GM10847 (cell line): ENCODE results near the gene F11R.

Source experiments
- POLR2A ChIP-seq: IDR thresholded peaks from 2 replicates; pipeline ENCODE4 v1.6.1; 2011; ENCODE audit not compliant: insufficient read length; ENCODE audit errors: extremely low read depth

The F11R gene

GRCh38 chr1:161045736-161046604, 25.0 kb upstream of the F11R start, which contains the start of gene USF1:
Gene USF1 (minus strand): TSS chr1:161045977. CDS start chr1:161043275, 2,702 bp downstream.
- peak; percentile 57 for TF ChIP-seq POLR2A

GRCh38 chr1:161044908-161045735, 24.2 kb upstream of the F11R start:
- TF ChIP-seq POLR2A: peak; percentile 26

GRCh38 chr1:161044535-161044907, 23.6 kb upstream of the F11R start:
- TF ChIP-seq POLR2A: no peak

GRCh38 chr1:161039546-161039945, 18.6 kb upstream of the F11R start:
- TF ChIP-seq POLR2A: no peak

- no peak for TF ChIP-seq POLR2A
Observed at GRCh38 chr1:161039154-161039545, 18.2 kb upstream of the F11R start.

GRCh38 chr1:161038523-161039153, 17.7 kb upstream of the F11R start, which contains the start of gene TSTD1:
Gene TSTD1 (minus strand): TSS chr1:161038964. CDS start chr1:161038889, 75 bp downstream.
- TF ChIP-seq POLR2A: peak; percentile 77

GRCh38 chr1:161037661-161038522, 16.9 kb upstream of the F11R start:
- TF ChIP-seq POLR2A: no peak

GRCh38 chr1:161033751-161034150, 12.8 kb upstream of the F11R start:
- no peak for TF ChIP-seq POLR2A

- no peak for TF ChIP-seq POLR2A
Observed at GRCh38 chr1:161032409-161032808, 11.5 kb upstream of the F11R start.

- no peak for TF ChIP-seq POLR2A
Observed at GRCh38 chr1:161031874-161032273, 10.9 kb upstream of the F11R start.

- TF ChIP-seq POLR2A: no peak
Observed at GRCh38 chr1:161021970-161022353, 1.0 kb upstream of the F11R start.

GRCh38 chr1:161021165-161021969, 415 bp upstream of the F11R start:
- TF ChIP-seq POLR2A: no peak

- no peak for TF ChIP-seq POLR2A
Observed at GRCh38 chr1:161019751-161020495, 1.0 kb downstream of the F11R start.
